Measurements from ENCODE around the gene AP5Z1. TPM values are rescaled to one million over a fixed set of nuclear protein-coding genes. Genes with fewer than 3 reads are reported as not detected.

Gene AP5Z1
- total RNA-seq, 2 experiments from 2014 or later = 32.8 to 35.0 TPM

GRCh38 chr7:4797858-4798705 lies 22.7 kb downstream of the AP5Z1 start:
- intact Hi-C loops (cut with micrococcal nuclease; ENCODE audit: unreplicated experiment) = loop anchor here (1.0 kb wide), 1 partner anchor 287 kb away; no protein-coding TSS in a partner anchor
- ChIA-PET POLR2A (no interaction called here), CTCF (ENCODE audit: unreplicated experiment) (interaction anchor here (0.6 kb wide), 1 partner anchor 102 kb away, joined by 5 read pairs; no protein-coding TSS in a partner anchor)
- no peaks in the 10 kb centered on the region for H3K79me2 ChIP-seq (ENCODE audit: insufficient read depth, low read depth, low read length)
- TF ChIP-seq EZH2phosphoT487 (IDR thresholded peaks at IDR 0.05; ENCODE audit: borderline replicate concordance, low read depth, low read length) = no peak
- TF ChIP-seq, protein P1, sequence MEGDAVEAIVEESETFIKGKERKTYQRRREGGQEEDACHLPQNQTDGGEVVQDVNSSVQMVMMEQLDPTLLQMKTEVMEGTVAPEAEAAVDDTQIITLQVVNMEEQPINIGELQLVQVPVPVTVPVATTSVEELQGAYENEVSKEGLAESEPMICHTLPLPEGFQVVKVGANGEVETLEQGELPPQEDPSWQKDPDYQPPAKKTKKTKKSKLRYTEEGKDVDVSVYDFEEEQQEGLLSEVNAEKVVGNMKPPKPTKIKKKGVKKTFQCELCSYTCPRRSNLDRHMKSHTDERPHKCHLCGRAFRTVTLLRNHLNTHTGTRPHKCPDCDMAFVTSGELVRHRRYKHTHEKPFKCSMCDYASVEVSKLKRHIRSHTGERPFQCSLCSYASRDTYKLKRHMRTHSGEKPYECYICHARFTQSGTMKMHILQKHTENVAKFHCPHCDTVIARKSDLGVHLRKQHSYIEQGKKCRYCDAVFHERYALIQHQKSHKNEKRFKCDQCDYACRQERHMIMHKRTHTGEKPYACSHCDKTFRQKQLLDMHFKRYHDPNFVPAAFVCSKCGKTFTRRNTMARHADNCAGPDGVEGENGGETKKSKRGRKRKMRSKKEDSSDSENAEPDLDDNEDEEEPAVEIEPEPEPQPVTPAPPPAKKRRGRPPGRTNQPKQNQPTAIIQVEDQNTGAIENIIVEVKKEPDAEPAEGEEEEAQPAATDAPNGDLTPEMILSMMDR (conservative IDR thresholded peaks at IDR 0.05; ENCODE audit: low read length) = peak; percentile 73
- no peaks in the 10 kb centered on the region for H3K4me1 ChIP-seq (ENCODE audit: insufficient read depth, low read length, poor library complexity, severe bottlenecking)
- H4K20me1 ChIP-seq (ENCODE audit: insufficient read depth, low read length) = no peaks in the 10 kb centered on the region
- no peak overlapping the region for H2AFZ ChIP-seq (ENCODE audit: low read length)
- no peaks in the 10 kb centered on the region for H3K9me3 ChIP-seq (ENCODE audit: low read length)
- peaks cover 6% of the 10 kb centered on the region for H3K36me3 ChIP-seq (ENCODE audit: insufficient read depth, low read length)
- no TSS peak for BruUV-seq (replicated peaks)
- H3K4me2 ChIP-seq (ENCODE audit: low read length) = no peak overlapping the region
- no peak overlapping the region for H3K27ac ChIP-seq (ENCODE audit: low read depth, low read length, poor library complexity, severe bottlenecking)
- DNase-seq (ENCODE audit: low spot score) = peak; percentile 55
- no peaks in the 10 kb centered on the region for H3K9me2 ChIP-seq (ENCODE audit: insufficient read depth, low read length)
- H3K4me3 ChIP-seq (ENCODE audit: low read depth, low read length, poor library complexity, severe bottlenecking) = no peak overlapping the region

- no TSS peak for BruUV-seq (replicated peaks)
- Histone ChIP-seq H3K79me2 (ENCODE audit: insufficient read depth, low read depth, low read length) (no peaks in the 10 kb centered on the region), H3K9me3 (ENCODE audit: low read length) (no peaks in the 10 kb centered on the region), H3K4me3 (ENCODE audit: low read depth, low read length, poor library complexity, severe bottlenecking) (no peak overlapping the region), H2AFZ (ENCODE audit: low read length) (no peak overlapping the region), H3K27ac (ENCODE audit: low read depth, low read length, poor library complexity, severe bottlenecking) (no peak overlapping the region), H4K20me1 (ENCODE audit: insufficient read depth, low read length) (no peaks in the 10 kb centered on the region), H3K36me3 (ENCODE audit: insufficient read depth, low read length) (peaks cover 6% of the 10 kb centered on the region), H3K4me2 (ENCODE audit: low read length) (no peak overlapping the region), H3K9me2 (ENCODE audit: insufficient read depth, low read length) (no peaks in the 10 kb centered on the region), H3K4me1 (ENCODE audit: insufficient read depth, low read length, poor library complexity, severe bottlenecking) (no peaks in the 10 kb centered on the region)
- ChIA-PET CTCF (ENCODE audit: unreplicated experiment) (interaction anchor here (0.6 kb wide), 2 partner anchors 103 to 288 kb away, joined by 5 to 8 read pairs; no protein-coding TSS in a partner anchor), POLR2A (no interaction called here)
- intact Hi-C loops (cut with micrococcal nuclease; ENCODE audit: unreplicated experiment) = loop anchor here (1.0 kb wide), 1 partner anchor 287 kb away; no protein-coding TSS in a partner anchor
- no peak for TF ChIP-seq EZH2phosphoT487 (IDR thresholded peaks at IDR 0.05; ENCODE audit: borderline replicate concordance, low read depth, low read length)
- TF ChIP-seq, protein P1 (conservative IDR thresholded peaks at IDR 0.05; ENCODE audit: low read length) = no peak
- DNase-seq (ENCODE audit: low spot score) = no peak
Observed at GRCh38 chr7:4798706-4799235, 23.3 kb downstream of the AP5Z1 start.
